Measurements from ENCODE around the gene GIMAP6. TPM values are rescaled to one million over a fixed set of nuclear protein-coding genes. Genes with fewer than 3 reads are reported as not detected.

The GIMAP6 gene
- total and polyA plus RNA-seq, 2 experiments from 2014 or later = 0.09 TPM; not detected in 1

DNA sequence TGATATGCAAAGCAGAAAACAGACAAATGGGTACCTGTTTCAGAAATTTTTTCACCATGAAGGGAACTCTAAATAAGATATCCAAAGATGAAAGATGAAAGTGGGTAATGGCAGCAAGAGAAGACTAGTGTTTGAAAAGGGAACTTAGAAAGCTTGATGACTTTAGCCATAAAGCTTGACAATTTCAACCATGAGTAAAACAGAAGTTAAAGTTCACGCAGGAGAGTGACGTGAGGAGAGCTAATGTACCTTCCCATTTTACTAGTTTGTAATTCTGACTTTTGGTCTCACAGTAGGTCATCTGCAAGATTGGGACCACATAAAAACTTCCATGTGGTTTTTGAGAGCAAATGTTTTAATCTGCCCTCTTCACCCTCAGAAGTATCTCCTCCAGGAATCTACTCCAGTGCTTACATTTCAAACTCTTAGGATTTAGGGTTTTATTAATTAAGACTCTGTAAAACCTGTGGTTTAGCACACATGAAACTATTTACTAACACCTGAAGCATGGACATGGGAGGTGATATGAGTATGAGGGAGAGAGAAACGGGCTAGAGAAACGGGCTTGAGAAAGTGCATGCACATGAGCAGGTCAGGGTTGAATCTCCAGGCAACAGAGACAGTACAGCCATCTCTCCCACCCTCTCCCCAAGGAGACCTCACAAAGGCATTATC is 28.9 kb upstream of the GIMAP6 start:
- H3K27ac ChIP-seq = no peak overlapping the region
- H3K36me3 ChIP-seq = no peaks in the 10 kb centered on the region
- no peaks in the 10 kb centered on the region for H3K9me3 ChIP-seq (ENCODE audit: low read depth)
- no peaks in the 10 kb centered on the region for H3K27me3 ChIP-seq
- DNase-seq (ENCODE audit: low read depth in 1 of 2, low spot score in 1 of 2) = no peak
- TF ChIP-seq, protein P1, sequence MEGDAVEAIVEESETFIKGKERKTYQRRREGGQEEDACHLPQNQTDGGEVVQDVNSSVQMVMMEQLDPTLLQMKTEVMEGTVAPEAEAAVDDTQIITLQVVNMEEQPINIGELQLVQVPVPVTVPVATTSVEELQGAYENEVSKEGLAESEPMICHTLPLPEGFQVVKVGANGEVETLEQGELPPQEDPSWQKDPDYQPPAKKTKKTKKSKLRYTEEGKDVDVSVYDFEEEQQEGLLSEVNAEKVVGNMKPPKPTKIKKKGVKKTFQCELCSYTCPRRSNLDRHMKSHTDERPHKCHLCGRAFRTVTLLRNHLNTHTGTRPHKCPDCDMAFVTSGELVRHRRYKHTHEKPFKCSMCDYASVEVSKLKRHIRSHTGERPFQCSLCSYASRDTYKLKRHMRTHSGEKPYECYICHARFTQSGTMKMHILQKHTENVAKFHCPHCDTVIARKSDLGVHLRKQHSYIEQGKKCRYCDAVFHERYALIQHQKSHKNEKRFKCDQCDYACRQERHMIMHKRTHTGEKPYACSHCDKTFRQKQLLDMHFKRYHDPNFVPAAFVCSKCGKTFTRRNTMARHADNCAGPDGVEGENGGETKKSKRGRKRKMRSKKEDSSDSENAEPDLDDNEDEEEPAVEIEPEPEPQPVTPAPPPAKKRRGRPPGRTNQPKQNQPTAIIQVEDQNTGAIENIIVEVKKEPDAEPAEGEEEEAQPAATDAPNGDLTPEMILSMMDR (IDR thresholded peaks at IDR 0.05; ENCODE audit: low read depth, low read length) = no peak
- no peak overlapping the region for H3K4me3 ChIP-seq
- H3K4me1 ChIP-seq (ENCODE audit: low read depth) = no peaks in the 10 kb centered on the region

DNA sequence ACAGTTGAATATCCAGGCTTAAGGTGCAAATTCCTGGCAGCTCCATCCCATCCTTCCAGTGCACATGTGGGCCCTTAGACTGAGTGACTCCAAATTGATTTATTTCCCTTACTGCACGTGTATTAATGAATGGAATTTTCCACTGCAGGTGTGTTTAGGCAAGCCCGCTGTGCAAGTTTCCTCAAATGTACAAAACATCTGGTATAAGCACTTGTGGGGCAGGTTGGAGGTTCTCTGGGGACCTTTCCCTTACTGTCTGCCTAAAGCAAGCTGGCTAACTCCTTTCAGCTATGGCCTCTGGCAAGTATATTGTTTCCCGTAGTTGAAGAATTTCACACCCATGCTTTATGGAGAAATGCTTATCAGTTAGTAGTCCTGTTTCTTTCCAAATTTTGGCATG is 25.3 kb upstream of the GIMAP6 start:
- no peaks in the 10 kb centered on the region for H3K9me3 ChIP-seq (ENCODE audit: low read depth)
- no peak for DNase-seq (ENCODE audit: low read depth in 1 of 2, low spot score in 1 of 2)
- no peak overlapping the region for H3K4me3 ChIP-seq
- no peaks in the 10 kb centered on the region for H3K27me3 ChIP-seq
- H3K36me3 ChIP-seq = no peaks in the 10 kb centered on the region
- TF ChIP-seq, protein P1 (IDR thresholded peaks at IDR 0.05; ENCODE audit: low read depth, low read length) = no peak
- H3K27ac ChIP-seq = no peak overlapping the region
- H3K4me1 ChIP-seq (ENCODE audit: low read depth) = no peaks in the 10 kb centered on the region

DNA sequence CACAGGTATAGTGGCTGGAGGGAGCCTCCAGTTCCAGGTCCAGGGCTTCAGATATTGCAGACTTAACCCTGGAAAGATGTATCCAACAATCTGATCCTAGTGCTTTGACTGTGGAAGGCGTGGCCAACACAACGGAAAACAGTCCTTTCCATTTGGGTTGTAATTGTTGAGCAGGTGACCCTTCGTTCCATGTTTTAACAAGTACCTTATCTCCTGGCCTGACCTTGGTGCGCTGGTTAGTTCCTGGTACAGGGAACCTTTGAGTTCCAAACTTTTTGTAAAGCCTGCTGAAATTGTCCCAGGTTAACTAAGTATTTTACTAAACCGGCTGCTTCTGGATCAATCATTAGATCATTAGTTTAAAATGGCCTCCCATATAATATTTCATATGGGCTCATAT is 23.9 kb upstream of the GIMAP6 start:
- TF ChIP-seq, protein P1 (IDR thresholded peaks at IDR 0.05; ENCODE audit: low read depth, low read length) = no peak
- Histone ChIP-seq H3K9me3 (ENCODE audit: low read depth) (no peaks in the 10 kb centered on the region), H3K4me3 (no peak overlapping the region), H3K36me3 (no peaks in the 10 kb centered on the region), H3K4me1 (ENCODE audit: low read depth) (no peaks in the 10 kb centered on the region), H3K27ac (no peak overlapping the region), H3K27me3 (no peaks in the 10 kb centered on the region)
- no peak for DNase-seq (ENCODE audit: low read depth in 1 of 2, low spot score in 1 of 2)

DNA sequence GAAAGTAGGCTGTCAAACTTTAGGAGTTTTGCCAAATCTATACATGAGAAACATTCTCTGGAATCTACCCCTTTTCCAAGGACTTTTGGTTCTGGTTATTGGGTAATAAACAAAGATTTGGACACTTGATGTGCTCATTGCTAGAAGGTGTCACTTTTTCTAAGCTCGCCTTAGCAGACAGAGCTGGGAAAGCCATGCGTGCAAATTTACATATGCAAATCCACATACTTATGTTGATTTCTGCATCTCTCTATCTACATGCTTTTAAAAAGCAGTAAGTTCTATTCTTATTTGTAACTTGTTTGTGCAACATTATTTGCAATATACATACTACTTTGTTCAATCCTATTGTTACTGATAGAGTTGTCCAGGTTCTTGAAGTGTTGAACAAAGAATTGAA is 22.5 kb upstream of the GIMAP6 start:
- no peak overlapping the region for H3K4me3 ChIP-seq
- H3K27me3 ChIP-seq = no peaks in the 10 kb centered on the region
- no peaks in the 10 kb centered on the region for H3K9me3 ChIP-seq (ENCODE audit: low read depth)
- H3K36me3 ChIP-seq = no peaks in the 10 kb centered on the region
- TF ChIP-seq, protein P1 (IDR thresholded peaks at IDR 0.05; ENCODE audit: low read depth, low read length) = no peak
- no peak for DNase-seq (ENCODE audit: low read depth in 1 of 2, low spot score in 1 of 2)
- H3K27ac ChIP-seq = no peak overlapping the region
- H3K4me1 ChIP-seq (ENCODE audit: low read depth) = no peaks in the 10 kb centered on the region

DNA sequence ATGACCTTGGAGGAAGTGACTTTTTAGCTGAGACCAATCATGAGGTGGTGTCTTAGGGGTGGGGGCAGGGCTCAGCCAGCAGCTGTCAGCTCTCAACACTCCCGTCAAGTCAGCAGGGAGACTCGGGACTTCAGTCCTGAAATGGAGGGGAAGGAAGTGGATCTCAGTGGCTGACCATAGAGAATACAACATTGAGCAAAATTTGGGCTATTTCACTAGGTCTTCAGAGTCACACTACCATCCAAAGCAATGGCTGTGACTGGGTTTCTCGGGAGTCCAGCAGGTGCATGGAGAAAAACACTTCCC is 16.8 kb upstream of the GIMAP6 start:
- Histone ChIP-seq H3K36me3 (no peaks in the 10 kb centered on the region), H3K9me3 (ENCODE audit: low read depth) (no peaks in the 10 kb centered on the region), H3K4me1 (ENCODE audit: low read depth) (no peaks in the 10 kb centered on the region), H3K4me3 (no peak overlapping the region), H3K27ac (no peak overlapping the region), H3K27me3 (no peaks in the 10 kb centered on the region)
- TF ChIP-seq, protein P1 (IDR thresholded peaks at IDR 0.05; ENCODE audit: low read depth, low read length) = no peak
- no peak for DNase-seq (ENCODE audit: low read depth in 1 of 2, low spot score in 1 of 2)

All from cardiac muscle cell (in vitro differentiated cells and primary cell).